ENCODE data around the gene G2E3. TPM values are rescaled to one million over a fixed set of nuclear protein-coding genes. Genes with fewer than 3 reads are reported as not detected.
"Not testable (repeated sequence)": the region's sequence is repeated elsewhere in the genome, so short reads cannot be mapped to it uniquely, and the experiment has no call there.

Gene G2E3
- total RNA-seq, 2 experiments from 2014 or later: 34.2 to 35.1 TPM

DNA sequence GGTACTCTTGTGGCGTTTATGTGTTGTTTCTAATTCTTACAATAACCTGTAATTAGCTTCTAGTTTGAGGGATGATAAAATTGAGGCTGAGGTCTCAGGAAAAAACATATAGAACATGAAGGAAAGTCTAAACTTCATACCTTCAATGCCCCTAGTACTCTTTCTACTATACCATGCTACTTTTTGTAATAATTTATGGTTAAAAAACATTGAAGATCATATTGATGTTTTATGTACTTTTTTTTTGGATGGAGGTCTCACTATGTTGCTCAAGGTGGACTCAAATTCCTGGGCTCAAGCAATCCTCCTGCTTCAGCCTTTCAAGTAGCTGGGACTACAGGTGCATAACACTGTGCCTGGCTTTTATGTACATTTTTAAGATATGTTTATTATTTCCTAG, 13.8 kb downstream of the G2E3 start:
- Mint-ChIP-seq H3K27me3 (no peaks in the 10 kb centered on the region), H3K9me3 (peaks cover 2% of the 10 kb centered on the region), H3K4me1 (peaks cover 31% of the 10 kb centered on the region), H3K4me3 (no peak overlapping the region), H3K27ac (no peak overlapping the region), H3K36me3 (peaks cover 43% of the 10 kb centered on the region)
- POLR2A ChIA-PET: interaction anchor here (0.6 kb wide), 1 partner anchor 25 kb away, joined by 3 read pairs; no protein-coding TSS in a partner anchor
- no peak for ATAC-seq (ENCODE audit: low read depth)
- DNase-seq: no peak

GRCh38 chr14:30573226-30573814, 14.4 kb downstream of the G2E3 start:
- Mint-ChIP-seq H3K36me3 (peaks cover 44% of the 10 kb centered on the region), H3K4me1 (peaks cover 31% of the 10 kb centered on the region), H3K27ac (no peak overlapping the region), H3K9me3 (peaks cover 4% of the 10 kb centered on the region), H3K27me3 (no peaks in the 10 kb centered on the region), H3K4me3 (no peak overlapping the region)
- POLR2A ChIA-PET: interaction anchor here (0.6 kb wide), 1 partner anchor 26 kb away, joined by 3 read pairs; no protein-coding TSS in a partner anchor
- DNase-seq (no peak), ATAC-seq (ENCODE audit: low read depth) (no peak)

- peaks cover 4% of the 10 kb centered on the region for H3K9me3 Mint-ChIP-seq
- H3K4me1 Mint-ChIP-seq: peaks cover 34% of the 10 kb centered on the region
- H3K27me3 Mint-ChIP-seq: no peaks in the 10 kb centered on the region
- DNase-seq (no peak), ATAC-seq (ENCODE audit: low read depth) (no peak)
- H3K4me3 Mint-ChIP-seq: no peak overlapping the region
- peaks cover 47% of the 10 kb centered on the region for H3K36me3 Mint-ChIP-seq
- H3K27ac Mint-ChIP-seq: no peak overlapping the region
- POLR2A ChIA-PET: no interaction called here
Observed at GRCh38 chr14:30573966-30574365, 15.0 kb downstream of the G2E3 start.

GRCh38 chr14:30574777-30575176, 15.8 kb downstream of the G2E3 start:
- POLR2A ChIA-PET; H3K27ac Mint-ChIP-seq; H3K4me3 Mint-ChIP-seq; H3K9me3 Mint-ChIP-seq; H3K27me3 Mint-ChIP-seq; ATAC-seq (ENCODE audit: low read depth); DNase-seq: not testable (repeated sequence)
- H3K36me3 Mint-ChIP-seq: peaks cover 45% of the 10 kb centered on the region
- H3K4me1 Mint-ChIP-seq: peaks cover 33% of the 10 kb centered on the region

DNA sequence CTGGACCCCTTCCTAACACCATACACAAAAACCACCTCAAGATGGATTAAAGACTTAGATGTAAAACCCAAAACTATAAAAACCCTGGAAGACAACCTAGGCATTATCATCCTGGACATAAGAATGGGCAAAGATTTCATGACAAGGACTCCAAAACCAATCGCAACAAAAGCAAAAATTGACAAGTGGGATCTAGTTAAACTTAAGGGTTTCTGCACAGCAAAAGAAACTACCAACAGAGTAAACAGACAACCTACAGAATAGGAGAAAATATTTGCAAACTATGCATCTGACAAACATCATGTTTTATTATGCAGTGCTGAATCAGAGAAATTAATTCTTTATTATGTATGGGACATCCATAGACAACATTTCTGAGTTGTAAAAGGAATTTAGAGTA, 17.4 kb downstream of the G2E3 start:
- ATAC-seq (ENCODE audit: low read depth); H3K9me3 Mint-ChIP-seq; DNase-seq; H3K27ac Mint-ChIP-seq; H3K4me3 Mint-ChIP-seq; H3K27me3 Mint-ChIP-seq; POLR2A ChIA-PET: not testable (repeated sequence)
- peaks cover 35% of the 10 kb centered on the region for H3K36me3 Mint-ChIP-seq
- peaks cover 21% of the 10 kb centered on the region for H3K4me1 Mint-ChIP-seq

- no peak for DNase-seq
- peaks cover 54% of the 10 kb centered on the region for H3K36me3 Mint-ChIP-seq
- no peak for ATAC-seq (ENCODE audit: low read depth)
- no peak overlapping the region for H3K4me3 Mint-ChIP-seq
- H3K9me3 Mint-ChIP-seq: peaks cover 9% of the 10 kb centered on the region
- POLR2A ChIA-PET: no interaction called here
- H3K4me1 Mint-ChIP-seq: peaks cover 10% of the 10 kb centered on the region
- H3K27me3 Mint-ChIP-seq: no peaks in the 10 kb centered on the region
- H3K27ac Mint-ChIP-seq: no peak overlapping the region
Observed at GRCh38 chr14:30580616-30581282, 21.8 kb downstream of the G2E3 start.

DNA sequence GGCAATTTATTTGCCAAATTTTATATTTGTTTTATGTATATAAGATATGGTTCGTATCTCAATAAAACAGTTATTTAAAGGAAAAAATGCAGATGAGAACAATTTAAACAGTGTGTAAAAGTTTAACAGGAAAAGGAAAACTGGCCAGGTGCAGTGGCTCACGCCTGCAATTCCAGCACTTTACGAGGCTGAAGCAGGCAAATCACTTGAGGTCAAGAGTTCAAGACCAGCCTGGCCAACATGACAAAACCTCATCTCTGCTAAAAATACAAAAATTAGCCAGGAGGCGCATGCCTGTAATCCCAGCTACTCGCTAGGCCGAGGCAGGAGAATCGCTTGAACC, 22.3 kb downstream of the G2E3 start:
- no peaks in the 10 kb centered on the region for H3K27me3 Mint-ChIP-seq
- ATAC-seq (ENCODE audit: low read depth): no peak
- no peak overlapping the region for H3K4me3 Mint-ChIP-seq
- POLR2A ChIA-PET: no interaction called here
- no peak for DNase-seq
- H3K4me1 Mint-ChIP-seq: peaks cover 7% of the 10 kb centered on the region
- H3K27ac Mint-ChIP-seq: no peak overlapping the region
- H3K9me3 Mint-ChIP-seq: peaks cover 9% of the 10 kb centered on the region
- peaks cover 54% of the 10 kb centered on the region for H3K36me3 Mint-ChIP-seq

DNA sequence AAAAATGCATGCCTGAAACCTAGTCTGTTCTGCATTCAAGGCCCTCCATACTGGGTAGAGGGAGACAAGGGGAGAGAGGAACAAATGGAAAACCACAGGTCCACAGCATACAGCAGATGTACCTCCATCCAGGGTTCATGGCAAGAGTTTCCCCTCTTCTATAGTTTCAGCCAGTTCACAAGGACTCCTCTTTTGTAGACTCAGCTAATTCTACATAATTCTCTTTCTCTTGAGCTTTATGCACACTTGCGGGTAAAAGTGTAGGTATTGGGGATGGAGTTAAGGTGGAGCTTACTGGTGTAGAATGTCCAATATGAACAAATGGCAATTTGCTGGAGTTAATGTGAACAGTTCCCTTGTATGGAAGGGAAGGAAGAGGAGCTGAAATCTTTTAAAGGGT, 23.4 kb downstream of the G2E3 start:
- H3K4me3 Mint-ChIP-seq: no peak overlapping the region
- peaks cover 7% of the 10 kb centered on the region for H3K4me1 Mint-ChIP-seq
- H3K36me3 Mint-ChIP-seq: peaks cover 51% of the 10 kb centered on the region
- H3K27ac Mint-ChIP-seq: no peak overlapping the region
- no peak for DNase-seq
- no peaks in the 10 kb centered on the region for H3K27me3 Mint-ChIP-seq
- no peak for ATAC-seq (ENCODE audit: low read depth)
- H3K9me3 Mint-ChIP-seq: peaks cover 9% of the 10 kb centered on the region
- POLR2A ChIA-PET: no interaction called here

GRCh38 chr14:30584058-30584630, 25.2 kb downstream of the G2E3 start:
- Mint-ChIP-seq H3K4me3 (no peak overlapping the region), H3K27ac (no peak overlapping the region), H3K4me1 (peaks cover 2% of the 10 kb centered on the region), H3K27me3 (no peaks in the 10 kb centered on the region), H3K9me3 (peaks cover 7% of the 10 kb centered on the region), H3K36me3 (peaks cover 52% of the 10 kb centered on the region)
- no peak for DNase-seq
- POLR2A ChIA-PET: no interaction called here
- ATAC-seq (ENCODE audit: low read depth): no peak

DNA sequence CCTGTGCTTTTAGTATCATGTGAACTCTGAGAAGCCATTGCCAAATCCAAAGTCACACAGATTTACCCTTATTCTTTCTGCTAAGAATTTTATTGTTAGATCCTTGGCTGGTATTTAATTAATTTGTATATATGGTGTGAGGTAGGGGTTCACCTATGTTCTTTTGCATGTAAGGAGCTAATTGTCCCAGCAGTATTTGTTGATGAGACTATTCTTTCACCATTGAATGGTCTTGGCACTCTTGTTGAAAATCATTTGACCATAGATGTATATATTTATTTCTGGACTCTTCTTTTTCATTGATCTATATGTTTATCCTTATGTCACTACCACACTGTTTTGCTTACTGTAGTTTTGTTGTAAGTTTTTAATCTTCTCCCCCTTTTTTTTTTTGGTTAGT, 26.2 kb downstream of the G2E3 start:
- Mint-ChIP-seq H3K27ac (no peak overlapping the region), H3K9me3 (peaks cover 7% of the 10 kb centered on the region), H3K27me3 (no peaks in the 10 kb centered on the region), H3K36me3 (peaks cover 59% of the 10 kb centered on the region), H3K4me1 (peaks cover 2% of the 10 kb centered on the region), H3K4me3 (no peak overlapping the region)
- DNase-seq (no peak), ATAC-seq (ENCODE audit: low read depth) (no peak)
- POLR2A ChIA-PET: interaction anchor here (0.7 kb wide), 1 partner anchor 458 kb away, joined by 3 read pairs; no protein-coding TSS in a partner anchor

DNA sequence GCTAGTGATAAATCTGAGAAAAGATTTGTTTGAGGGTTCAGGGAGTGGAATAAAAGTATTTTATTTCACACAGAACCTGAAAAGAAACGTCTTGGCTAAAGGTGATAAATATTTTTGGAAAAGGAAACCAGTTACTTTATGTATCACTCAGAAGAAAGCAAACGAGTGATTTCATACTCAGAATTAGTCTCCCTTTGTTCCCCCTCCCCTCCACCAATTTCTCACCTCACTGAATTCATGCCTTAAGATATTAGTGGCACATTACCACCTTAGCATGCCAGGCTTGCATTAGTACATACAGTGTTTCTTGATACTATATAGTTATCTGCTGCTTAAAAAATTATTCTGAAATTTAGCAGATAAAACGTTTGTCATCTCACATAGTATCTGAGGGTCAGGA, 28.2 kb downstream of the G2E3 start:
- Mint-ChIP-seq H3K36me3 (peaks cover 64% of the 10 kb centered on the region), H3K27me3 (no peaks in the 10 kb centered on the region)
- no peak for ATAC-seq (ENCODE audit: low read depth)

DNA sequence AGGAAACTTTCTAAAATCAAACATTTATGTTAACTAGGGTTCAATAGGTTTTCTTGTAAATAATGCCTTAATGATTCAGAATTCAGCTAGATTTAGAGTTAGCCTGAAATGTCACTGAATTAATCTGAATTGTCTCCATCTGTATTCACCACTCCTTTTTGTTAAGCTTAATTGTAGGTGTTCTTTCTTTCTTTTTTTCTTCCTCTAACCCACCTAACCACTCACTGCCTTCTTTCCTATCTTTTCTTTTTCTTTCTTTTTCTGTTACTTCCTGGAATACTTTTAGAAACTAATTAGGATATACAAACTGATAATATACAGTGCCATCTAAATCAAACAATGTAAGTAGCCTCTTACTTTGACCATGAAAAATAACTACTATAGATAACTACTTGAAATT, 29.9 kb downstream of the G2E3 start:
- DNase-seq (no peak), ATAC-seq (ENCODE audit: low read depth) (no peak)
- H3K27me3 Mint-ChIP-seq: no peaks in the 10 kb centered on the region
- no peak overlapping the region for H3K4me3 Mint-ChIP-seq
- POLR2A ChIA-PET: no interaction called here
- no peak overlapping the region for H3K27ac Mint-ChIP-seq
- peaks cover 50% of the 10 kb centered on the region for H3K36me3 Mint-ChIP-seq
- peaks cover 7% of the 10 kb centered on the region for H3K9me3 Mint-ChIP-seq
- H3K4me1 Mint-ChIP-seq: peaks cover 2% of the 10 kb centered on the region

More for the DNA sequence above, 28.2 kb downstream of the G2E3 start:
- no peak for DNase-seq
- no peak overlapping the region for H3K4me3 Mint-ChIP-seq
- POLR2A ChIA-PET: no interaction called here
- peaks cover 7% of the 10 kb centered on the region for H3K9me3 Mint-ChIP-seq
- no peak overlapping the region for H3K27ac Mint-ChIP-seq
- peaks cover 2% of the 10 kb centered on the region for H3K4me1 Mint-ChIP-seq

- no peak overlapping the region for H3K27ac Mint-ChIP-seq
- ATAC-seq (ENCODE audit: low read depth) (no peak), DNase-seq (no peak)
- H3K36me3 Mint-ChIP-seq: peaks cover 14% of the 10 kb centered on the region
- no peak overlapping the region for H3K4me3 Mint-ChIP-seq
- H3K27me3 Mint-ChIP-seq: no peaks in the 10 kb centered on the region
- H3K9me3 Mint-ChIP-seq: no peaks in the 10 kb centered on the region
- POLR2A ChIA-PET: no interaction called here
- H3K4me1 Mint-ChIP-seq: peaks cover 3% of the 10 kb centered on the region
Observed at GRCh38 chr14:30596935-30597334, 38.0 kb downstream of the G2E3 start.

DNA sequence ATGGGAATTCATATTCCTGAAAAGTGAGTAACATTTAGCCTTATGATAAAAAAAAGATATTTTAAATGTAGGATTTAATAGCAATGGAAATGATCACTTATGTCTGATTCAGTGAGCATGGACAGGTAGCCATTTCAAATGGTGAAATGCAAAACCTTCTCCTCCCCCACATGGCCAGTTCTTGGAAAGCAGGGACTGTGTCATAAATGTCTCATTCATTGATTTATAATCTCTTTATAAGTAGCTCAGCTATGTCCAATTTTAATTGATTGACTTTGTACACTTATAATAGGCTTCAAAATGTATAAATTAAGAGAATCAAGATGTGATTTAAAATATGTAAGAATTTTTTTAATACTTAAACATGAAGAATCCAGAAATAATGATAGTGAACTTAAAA, 38.5 kb downstream of the G2E3 start:
- Mint-ChIP-seq H3K4me3 (no peak overlapping the region), H3K27me3 (no peaks in the 10 kb centered on the region), H3K27ac (no peak overlapping the region), H3K9me3 (no peaks in the 10 kb centered on the region), H3K4me1 (peaks cover 3% of the 10 kb centered on the region), H3K36me3 (peaks cover 14% of the 10 kb centered on the region)
- DNase-seq (no peak), ATAC-seq (ENCODE audit: low read depth) (no peak)
- POLR2A ChIA-PET: no interaction called here

Data from activated naive CD8-positive, alpha-beta T cell treated with anti-CD3 and anti-CD28 coated beads, Interleukin-2, amount 10 ng/mL, durations not matched to agents 7 days and 5 days (primary cell).